Brain microvascular endothelial cell (primary cell): ENCODE measurements around the gene ZNF594.
"Not testable (repeated sequence)": the region's sequence is repeated elsewhere in the genome, so short reads cannot be mapped to it uniquely, and the experiment has no call there.

Experiments used
- DNase-seq: peaks from one replicate; pipeline ENCODE4 v3.0.0-alpha.2; 2020
- H3K27ac ChIP-seq: fragments of 250-450 bp; sonication (Bioruptor Pico); 2 replicates; pipeline ENCODE4 v1.5.1; 2020; ENCODE audit warnings: mild to moderate bottlenecking, moderate library complexity
- H3K27me3 ChIP-seq: fragments of 250-450 bp; sonication (Bioruptor Pico); replicated peaks from 2 replicates; pipeline ENCODE4 v1.5.1; 2020; ENCODE audit warnings: mild to moderate bottlenecking
- H3K36me3 ChIP-seq: fragments of 250-450 bp; sonication (Bioruptor Pico); replicated peaks from 2 replicates; pipeline ENCODE4 v1.5.1; 2020; ENCODE audit warnings: mild to moderate bottlenecking
- H3K4me3 ChIP-seq: 2 replicates; pipeline ENCODE4 v1.5.1; 2011; ENCODE audit warnings: low read depth, mild to moderate bottlenecking, control low read depth, low read length, moderate library complexity
- CTCF ChIP-seq: IDR thresholded peaks from 2 replicates; pipeline ENCODE4 v1.5.1; 2011; ENCODE audit warnings: low read depth, mild to moderate bottlenecking, moderate library complexity, low read length, control low read depth, inconsistent platforms; ENCODE audit errors: missing control alignments
- in situ Hi-C: cut with HindIII; loops from 2 replicates; pipeline ENCODE4 v1.10.0; 2017; ENCODE audit warnings: low sequenced_read_pairs, low pct_ligation_motif_present

The ZNF594 gene

GRCh38 chr17:5234645-5235576, 43.2 kb upstream of the ZNF594 start, which contains the start of gene SCIMP:
TSS of gene SCIMP (minus strand) at chr17:5234860. CDS start at chr17:5234755, 105 bp downstream.
- in situ Hi-C loops: no loop called here
- TF ChIP-seq CTCF: no peak
- DNase-seq: no peak
- no peaks in the 10 kb centered on the region for H3K36me3 ChIP-seq
- no peak within 1 kb of the TSS for H3K27ac ChIP-seq
- no peak within 1 kb of the TSS for H3K4me3 ChIP-seq
- no peaks in the 10 kb centered on the region for H3K27me3 ChIP-seq

- H3K36me3 ChIP-seq, H3K27ac ChIP-seq, DNase-seq, H3K4me3 ChIP-seq, in situ Hi-C loops, H3K27me3 ChIP-seq: not testable (repeated sequence)
These were observed 41.8 kb upstream of the ZNF594 start for GRCh38 chr17:5233492-5233891.

GRCh38 chr17:5226940-5227878, 35.5 kb upstream of the ZNF594 start:
- no peak for DNase-seq
- no peaks in the 10 kb centered on the region for H3K27me3 ChIP-seq
- H3K27ac ChIP-seq: no peak overlapping the region
- no peak for TF ChIP-seq CTCF
- in situ Hi-C loops: no loop called here
- H3K4me3 ChIP-seq: no peak overlapping the region
- no peaks in the 10 kb centered on the region for H3K36me3 ChIP-seq

- in situ Hi-C loops: no loop called here
- no peak for TF ChIP-seq CTCF
- no peak overlapping the region for H3K4me3 ChIP-seq
- no peak for DNase-seq
- no peak overlapping the region for H3K27ac ChIP-seq
- no peaks in the 10 kb centered on the region for H3K36me3 ChIP-seq
- no peaks in the 10 kb centered on the region for H3K27me3 ChIP-seq
These were observed 34.2 kb upstream of the ZNF594 start for GRCh38 chr17:5225668-5226457.

GRCh38 chr17:5221912-5222311, 30.2 kb upstream of the ZNF594 start:
- DNase-seq, H3K27me3 ChIP-seq, in situ Hi-C loops, H3K4me3 ChIP-seq, H3K36me3 ChIP-seq, H3K27ac ChIP-seq: not testable (repeated sequence)

GRCh38 chr17:5220074-5220473, 28.4 kb upstream of the ZNF594 start:
- in situ Hi-C loops: no loop called here
- Histone ChIP-seq H3K27me3 (no peaks in the 10 kb centered on the region), H3K36me3 (no peaks in the 10 kb centered on the region), H3K27ac (no peak overlapping the region), H3K4me3 (no peak overlapping the region)
- no peak for TF ChIP-seq CTCF
- no peak for DNase-seq
